Measurements from ENCODE around the gene OR51G1.
"Not testable (repeated sequence)": the region's sequence is repeated elsewhere in the genome, so short reads cannot be mapped to it uniquely, and the experiment has no call there.

OR51G1 gene

GRCh38 chr11:4924239-4924638 is at the start of gene OR51G1:
Gene OR51G1, minus strand, starts transcription at chr11:4924339. Its CDS starts 0 bp downstream, at chr11:4924339.
- H3K4me1 Mint-ChIP-seq, result no peaks in the 10 kb centered on the region
- CTCF ChIA-PET, result no interaction called here
- no peaks in the 10 kb centered on the region for H3K36me3 Mint-ChIP-seq
- H3K4me3 Mint-ChIP-seq, result no peak within 1 kb of the TSS
- no peaks in the 10 kb centered on the region for H3K27me3 Mint-ChIP-seq
- no peak for DNase-seq
- no peaks in the 10 kb centered on the region for H3K9me3 Mint-ChIP-seq
- H3K27ac Mint-ChIP-seq, result no peak within 1 kb of the TSS

- H3K9me3 Mint-ChIP-seq, result peaks cover 5% of the 10 kb centered on the region
- no peaks in the 10 kb centered on the region for H3K36me3 Mint-ChIP-seq
- H3K4me1 Mint-ChIP-seq, result no peaks in the 10 kb centered on the region
- no peak overlapping the region for H3K27ac Mint-ChIP-seq
- H3K27me3 Mint-ChIP-seq, result no peaks in the 10 kb centered on the region
- CTCF ChIA-PET, result no interaction called here
- no peak for DNase-seq
- no peak overlapping the region for H3K4me3 Mint-ChIP-seq
Measured at GRCh38 chr11:4962816-4963215, 38.7 kb upstream of the OR51G1 start.

- no peak for DNase-seq
- Mint-ChIP-seq H3K27me3 (no peaks in the 10 kb centered on the region), H3K4me3 (no peak overlapping the region), H3K27ac (no peak overlapping the region), H3K9me3 (peaks cover 5% of the 10 kb centered on the region), H3K36me3 (no peaks in the 10 kb centered on the region), H3K4me1 (no peaks in the 10 kb centered on the region)
- CTCF ChIA-PET, result no interaction called here
Measured at GRCh38 chr11:4960877-4961276, 36.7 kb upstream of the OR51G1 start.

DNA sequence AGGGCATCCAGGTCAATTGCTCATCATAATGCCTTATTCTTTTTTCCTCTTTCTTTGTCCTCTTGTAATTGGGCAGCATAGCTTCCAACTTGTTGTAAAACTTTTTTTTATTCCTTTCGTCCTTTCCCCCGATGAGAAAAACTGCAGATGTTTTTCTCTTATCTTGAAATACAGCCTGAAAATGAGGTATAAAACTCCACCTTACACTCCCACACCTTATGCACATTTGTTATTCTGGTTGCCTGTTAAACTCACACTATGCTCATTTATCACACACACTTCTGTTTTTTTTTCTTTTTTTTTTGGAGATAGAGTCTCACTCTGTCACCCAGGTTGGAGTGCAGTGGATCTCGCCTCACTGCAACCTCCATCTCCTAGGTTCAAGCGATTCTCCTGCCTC is 33.3 kb upstream of the OR51G1 start:
- no peak for DNase-seq
- Mint-ChIP-seq H3K36me3 (no peaks in the 10 kb centered on the region), H3K4me3 (no peak overlapping the region), H3K27ac (no peak overlapping the region), H3K4me1 (no peaks in the 10 kb centered on the region), H3K9me3 (peaks cover 2% of the 10 kb centered on the region), H3K27me3 (no peaks in the 10 kb centered on the region)
- CTCF ChIA-PET, result no interaction called here

- DNase-seq, H3K4me1 Mint-ChIP-seq, H3K4me3 Mint-ChIP-seq, H3K27me3 Mint-ChIP-seq, H3K9me3 Mint-ChIP-seq, H3K36me3 Mint-ChIP-seq, H3K27ac Mint-ChIP-seq, CTCF ChIA-PET: not testable (repeated sequence)
Measured at GRCh38 chr11:4955613-4956012, 31.5 kb upstream of the OR51G1 start, which contains the start of gene OR51A2. Gene OR51A2, minus strand, starts transcription at chr11:4955713. Its CDS starts 0 bp downstream, at chr11:4955713.

DNA sequence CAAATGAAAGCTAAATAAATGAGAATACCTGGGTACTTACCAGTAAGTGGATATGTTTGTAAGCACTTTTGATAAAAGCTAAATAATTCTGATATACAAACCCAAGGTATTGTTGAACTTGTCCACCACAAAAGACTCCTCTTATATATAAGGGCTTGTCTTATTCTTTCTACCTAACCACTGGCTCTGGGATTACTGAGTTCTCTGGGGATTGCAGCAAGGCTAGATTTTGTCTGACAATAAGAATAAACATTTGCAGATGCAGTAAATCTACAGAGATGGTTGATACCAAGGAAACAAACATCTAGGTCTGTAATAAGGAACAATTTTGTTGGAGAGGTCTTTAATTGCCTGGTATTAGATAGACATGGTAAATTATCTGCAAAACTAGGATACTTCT is 23.4 kb upstream of the OR51G1 start, which contains the start of gene OR51A4:
Gene OR51A4 (minus strand): TSS at position 101 of the 400 bp plus-strand sequence. CDS start 505 bp downstream, outside the sequence.
- H3K27me3 Mint-ChIP-seq, result no peaks in the 10 kb centered on the region
- DNase-seq, result no peak
- no peak within 1 kb of the TSS for H3K27ac Mint-ChIP-seq
- CTCF ChIA-PET, result no interaction called here
- H3K9me3 Mint-ChIP-seq, result no peaks in the 10 kb centered on the region
- H3K4me1 Mint-ChIP-seq, result no peaks in the 10 kb centered on the region
- no peak within 1 kb of the TSS for H3K4me3 Mint-ChIP-seq
- H3K36me3 Mint-ChIP-seq, result no peaks in the 10 kb centered on the region

DNA sequence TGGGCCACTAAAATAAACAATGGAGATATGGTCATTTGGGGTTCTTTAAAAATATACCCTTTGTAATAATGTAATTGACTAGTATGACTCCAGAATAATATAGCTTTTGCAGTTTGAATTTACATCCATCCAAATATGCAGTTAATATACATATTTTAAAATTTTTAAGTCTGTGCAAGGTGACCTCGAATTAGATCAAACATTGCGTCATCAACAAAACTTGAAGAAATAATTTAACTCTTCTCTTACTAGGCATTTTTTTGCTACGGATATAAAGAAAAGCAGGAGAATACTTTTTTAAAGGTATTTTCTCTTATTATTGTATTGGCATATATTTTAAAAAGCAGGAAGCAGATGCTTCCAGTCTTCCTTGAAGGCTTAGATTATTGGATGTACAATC is 12.6 kb upstream of the OR51G1 start:
- DNase-seq, result no peak
- no peak overlapping the region for H3K4me3 Mint-ChIP-seq
- H3K27ac Mint-ChIP-seq, result no peak overlapping the region
- H3K4me1 Mint-ChIP-seq, result no peaks in the 10 kb centered on the region
- CTCF ChIA-PET, result no interaction called here
- no peaks in the 10 kb centered on the region for H3K27me3 Mint-ChIP-seq
- H3K36me3 Mint-ChIP-seq, result no peaks in the 10 kb centered on the region
- no peaks in the 10 kb centered on the region for H3K9me3 Mint-ChIP-seq

- H3K9me3 Mint-ChIP-seq, result no peaks in the 10 kb centered on the region
- CTCF ChIA-PET, result no interaction called here
Measured at GRCh38 chr11:4932751-4933150, 8.6 kb upstream of the OR51G1 start.

GRCh38 chr11:4926608-4927007 is 2.5 kb upstream of the OR51G1 start:
- H3K27me3 Mint-ChIP-seq, result no peaks in the 10 kb centered on the region
- DNase-seq, result no peak

More at GRCh38 chr11:4932751-4933150, 8.6 kb upstream of the OR51G1 start:
- Mint-ChIP-seq H3K4me3 (no peak overlapping the region), H3K27me3 (no peaks in the 10 kb centered on the region), H3K27ac (no peak overlapping the region), H3K36me3 (no peaks in the 10 kb centered on the region), H3K4me1 (no peaks in the 10 kb centered on the region)
- no peak for DNase-seq

DNA sequence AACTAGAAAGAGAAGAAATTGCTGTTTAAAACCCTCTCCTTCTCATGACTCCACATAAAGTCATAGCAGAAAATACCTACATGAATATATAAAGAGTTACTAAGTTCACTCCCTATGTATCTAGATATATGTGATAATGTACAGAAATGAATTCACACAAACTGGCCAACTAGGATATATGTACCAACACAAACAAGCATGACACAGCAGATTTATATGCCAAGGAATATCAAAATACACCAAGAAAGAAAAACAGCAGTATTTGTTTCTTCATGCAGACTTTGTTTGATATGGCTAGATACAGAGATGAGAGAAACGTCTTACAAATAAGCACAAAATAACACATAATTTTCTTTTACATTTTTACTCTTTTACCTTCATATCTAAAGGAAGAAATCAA is 1.8 kb downstream of the OR51G1 start:
- Mint-ChIP-seq H3K27ac (no peak overlapping the region), H3K27me3 (no peaks in the 10 kb centered on the region), H3K9me3 (no peaks in the 10 kb centered on the region), H3K36me3 (no peaks in the 10 kb centered on the region), H3K4me3 (no peak overlapping the region), H3K4me1 (no peaks in the 10 kb centered on the region)
- CTCF ChIA-PET, result no interaction called here
- DNase-seq, result no peak

More at GRCh38 chr11:4926608-4927007, 2.5 kb upstream of the OR51G1 start:
- CTCF ChIA-PET, result no interaction called here
- no peak overlapping the region for H3K27ac Mint-ChIP-seq
- H3K36me3 Mint-ChIP-seq, result no peaks in the 10 kb centered on the region
- H3K4me1 Mint-ChIP-seq, result no peaks in the 10 kb centered on the region
- H3K9me3 Mint-ChIP-seq, result no peaks in the 10 kb centered on the region
- H3K4me3 Mint-ChIP-seq, result no peak overlapping the region

- DNase-seq, result no peak
- Mint-ChIP-seq H3K27ac (no peak overlapping the region), H3K4me3 (no peak overlapping the region), H3K9me3 (no peaks in the 10 kb centered on the region), H3K4me1 (no peaks in the 10 kb centered on the region), H3K36me3 (no peaks in the 10 kb centered on the region), H3K27me3 (no peaks in the 10 kb centered on the region)
- CTCF ChIA-PET, result no interaction called here
Measured at GRCh38 chr11:4921796-4922195, 2.3 kb downstream of the OR51G1 start.

DNA sequence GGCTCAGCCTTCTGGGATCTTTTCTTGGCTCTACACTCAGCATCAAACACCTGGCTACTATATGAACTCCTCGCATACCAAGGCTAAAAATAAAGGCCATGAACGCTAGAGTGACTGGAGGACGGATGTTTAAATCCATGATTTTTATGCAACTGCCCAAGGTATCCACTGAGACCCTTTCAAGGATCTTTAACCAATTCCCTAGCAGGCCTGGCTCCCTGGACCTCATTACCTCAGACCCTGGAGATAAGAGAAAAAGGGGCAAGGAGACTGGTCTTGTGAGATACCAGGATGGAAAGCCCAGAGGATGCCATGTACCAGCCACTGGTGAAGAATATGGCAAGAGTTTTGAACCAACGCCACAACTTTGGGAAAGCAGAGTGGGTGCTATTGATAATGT is 4.9 kb downstream of the OR51G1 start, which contains the start of gene OR51G2:
Gene OR51G2 (minus strand): TSS at position 101 of the 400 bp plus-strand sequence. CDS start 3,687 bp downstream, outside the sequence.
- no peaks in the 10 kb centered on the region for H3K36me3 Mint-ChIP-seq
- no peaks in the 10 kb centered on the region for H3K4me1 Mint-ChIP-seq
- H3K27ac Mint-ChIP-seq, result no peak within 1 kb of the TSS
- H3K9me3 Mint-ChIP-seq, result no peaks in the 10 kb centered on the region
- CTCF ChIA-PET, result no interaction called here
- no peak within 1 kb of the TSS for H3K4me3 Mint-ChIP-seq
- DNase-seq, result no peak
- no peaks in the 10 kb centered on the region for H3K27me3 Mint-ChIP-seq

GRCh38 chr11:4916581-4916980 is 7.6 kb downstream of the OR51G1 start:
- no peak for DNase-seq
- Mint-ChIP-seq H3K4me1 (no peaks in the 10 kb centered on the region), H3K36me3 (no peaks in the 10 kb centered on the region), H3K27ac (no peak overlapping the region), H3K9me3 (no peaks in the 10 kb centered on the region), H3K27me3 (no peaks in the 10 kb centered on the region), H3K4me3 (no peak overlapping the region)
- CTCF ChIA-PET, result no interaction called here

DNA sequence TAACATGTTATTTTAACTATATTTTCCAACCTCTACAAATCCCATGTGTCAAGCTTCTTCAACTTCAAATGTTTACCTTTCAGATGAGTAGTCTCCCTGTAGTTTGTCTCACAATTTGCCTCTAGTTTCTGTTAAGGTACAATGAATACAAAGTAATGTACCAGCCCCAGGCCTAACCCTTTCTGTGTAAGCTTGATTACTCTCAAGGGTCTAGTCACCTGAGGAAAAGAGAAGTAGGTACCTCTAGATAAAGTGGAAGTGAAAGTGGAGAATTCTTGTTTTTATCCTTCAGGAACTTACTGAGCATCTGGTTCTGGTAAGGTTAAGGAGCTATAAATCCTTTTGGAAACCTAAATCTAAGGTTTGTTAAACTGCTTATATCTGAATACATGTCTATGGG is 20.7 kb downstream of the OR51G1 start, which contains the start of gene OR51A7:
Gene OR51A7 (plus strand): TSS at position 300 of the 400 bp plus-strand sequence. CDS start 3,587 bp downstream, outside the sequence.
- DNase-seq, result no peak
- no peaks in the 10 kb centered on the region for H3K4me1 Mint-ChIP-seq
- H3K4me3 Mint-ChIP-seq, result no peak within 1 kb of the TSS
- no peaks in the 10 kb centered on the region for H3K36me3 Mint-ChIP-seq
- H3K9me3 Mint-ChIP-seq, result no peaks in the 10 kb centered on the region
- no peaks in the 10 kb centered on the region for H3K27me3 Mint-ChIP-seq
- CTCF ChIA-PET, result no interaction called here
- no peak within 1 kb of the TSS for H3K27ac Mint-ChIP-seq

DNA sequence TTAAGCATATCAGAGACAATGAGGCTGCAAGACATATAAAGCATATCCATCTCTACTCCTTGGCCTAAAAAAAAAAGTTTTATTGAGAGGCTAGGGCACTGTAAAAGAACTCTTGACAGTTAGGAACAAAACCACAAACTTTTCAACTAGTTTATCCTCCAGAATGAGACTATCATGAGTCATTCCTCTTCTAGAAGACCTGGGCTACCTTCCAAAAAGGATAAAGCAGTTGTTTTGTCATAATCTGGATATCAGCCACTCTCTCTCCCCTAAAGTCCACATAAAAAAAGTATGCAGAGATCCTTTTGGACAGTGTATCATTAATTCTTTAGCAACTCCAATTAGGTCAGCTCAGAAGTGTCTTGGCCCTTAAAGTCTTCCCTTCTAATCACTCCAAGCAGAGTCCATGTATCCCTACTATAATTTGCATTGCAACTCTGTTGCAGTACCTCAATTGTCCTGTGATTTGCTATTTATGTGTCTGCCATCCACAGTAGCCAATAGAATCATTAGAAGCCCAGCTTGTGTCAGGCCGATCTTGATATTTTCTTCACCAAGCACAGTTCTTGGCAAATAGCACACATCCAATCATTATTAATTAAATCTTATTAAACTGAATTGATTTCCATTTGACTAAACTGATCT is 32.0 kb downstream of the OR51G1 start:
- no peaks in the 10 kb centered on the region for H3K9me3 Mint-ChIP-seq
- H3K4me3 Mint-ChIP-seq, result no peak overlapping the region
- no peaks in the 10 kb centered on the region for H3K36me3 Mint-ChIP-seq
- no peak overlapping the region for H3K27ac Mint-ChIP-seq
- no peaks in the 10 kb centered on the region for H3K27me3 Mint-ChIP-seq
- H3K4me1 Mint-ChIP-seq, result no peaks in the 10 kb centered on the region
- CTCF ChIA-PET, result interaction anchor here (0.6 kb wide), 1 partner anchor 144 kb away, joined by 3 read pairs; no protein-coding TSS in a partner anchor
- DNase-seq, result no peak
